Skeletal muscle cell (primary cell): ENCODE results near the gene CPAMD8.
"Not testable (repeated sequence)": the region's sequence is repeated elsewhere in the genome, so short reads cannot be mapped to it uniquely, and the experiment has no call there.

Source experiments
- DNase-seq: peaks from one replicate; pipeline ENCODE4 v3.0.0-alpha.2; 2010; ENCODE audit warnings: low read depth
- H3K4me3 ChIP-seq: 2 replicates; pipeline ENCODE4 v1.5.1; 2011; ENCODE audit warnings: low read depth, mild to moderate bottlenecking, control low read depth, low read length, moderate library complexity

The CPAMD8 gene

DNA sequence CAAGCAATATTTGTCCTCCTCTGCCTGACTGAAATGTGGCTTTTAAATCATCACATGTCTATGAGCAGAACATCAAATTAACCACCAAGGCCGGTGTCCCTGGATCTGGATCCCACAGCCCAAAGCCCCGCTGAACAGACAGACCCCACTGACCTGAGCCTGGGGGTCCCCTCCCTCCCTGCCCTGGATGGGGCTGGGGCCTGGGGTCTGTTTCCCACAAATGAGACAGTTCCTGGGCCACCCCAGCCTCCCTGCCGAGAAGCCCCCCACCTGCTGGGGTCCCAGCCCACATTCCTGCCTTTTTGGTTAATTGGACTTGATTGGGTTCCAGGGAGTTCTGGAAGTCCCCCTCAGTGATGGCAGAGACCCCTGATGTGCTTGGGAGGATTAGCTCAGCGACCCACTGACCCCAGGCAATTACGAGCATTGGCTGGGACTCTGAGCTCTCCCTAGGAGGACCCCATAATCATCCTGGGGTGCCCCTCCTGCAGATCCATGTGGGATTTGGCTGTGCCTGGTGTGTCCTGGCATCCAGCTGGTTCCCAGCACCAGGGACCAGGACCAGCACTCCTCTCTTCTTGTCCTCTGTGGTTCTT lies 19.4 kb upstream of the CPAMD8 start:
- no peak overlapping the region for H3K4me3 ChIP-seq
- no peak for DNase-seq

DNA sequence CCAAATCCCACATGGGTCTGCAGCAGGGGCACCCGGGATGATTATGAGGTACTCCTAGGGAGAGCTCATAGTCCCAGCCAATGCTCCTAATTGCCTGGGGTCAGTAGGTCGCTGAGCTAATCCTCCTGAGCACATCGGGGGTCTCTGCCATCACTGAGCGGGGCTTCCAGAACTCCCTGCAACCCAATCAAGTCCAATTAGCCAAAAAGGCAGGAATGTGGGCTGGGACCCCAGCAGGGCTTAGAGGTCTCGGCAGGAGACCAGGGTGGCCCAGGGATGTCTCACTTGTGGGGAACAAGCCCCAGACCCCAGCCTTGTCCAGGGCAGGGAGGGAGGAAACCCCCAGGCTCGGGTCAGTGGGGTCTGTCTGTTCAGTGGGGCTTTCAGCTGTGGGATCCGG lies 17.1 kb upstream of the CPAMD8 start:
- DNase-seq, result no peak
- H3K4me3 ChIP-seq, result no peak overlapping the region

DNA sequence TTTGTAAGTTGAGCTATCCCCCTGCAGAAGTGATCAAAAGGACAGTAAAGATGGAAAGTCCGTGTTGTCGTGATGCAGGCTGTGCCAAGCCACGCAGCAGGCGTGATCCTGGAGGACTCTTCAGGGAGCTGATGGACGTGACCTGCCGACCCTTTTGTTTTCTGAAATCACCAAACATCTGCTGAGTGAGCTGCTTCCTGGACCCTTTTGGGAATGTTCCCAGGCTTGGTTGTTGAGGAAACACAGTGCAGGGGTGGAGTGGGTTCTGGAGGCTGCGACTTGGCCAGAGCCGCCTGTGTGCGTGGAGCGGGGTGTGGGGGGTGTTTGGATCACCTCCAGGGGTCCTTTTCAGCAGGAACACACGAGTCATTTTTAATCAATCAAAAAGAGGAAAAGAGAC lies 15.4 kb upstream of the CPAMD8 start:
- no peak for DNase-seq
- no peak overlapping the region for H3K4me3 ChIP-seq

DNA sequence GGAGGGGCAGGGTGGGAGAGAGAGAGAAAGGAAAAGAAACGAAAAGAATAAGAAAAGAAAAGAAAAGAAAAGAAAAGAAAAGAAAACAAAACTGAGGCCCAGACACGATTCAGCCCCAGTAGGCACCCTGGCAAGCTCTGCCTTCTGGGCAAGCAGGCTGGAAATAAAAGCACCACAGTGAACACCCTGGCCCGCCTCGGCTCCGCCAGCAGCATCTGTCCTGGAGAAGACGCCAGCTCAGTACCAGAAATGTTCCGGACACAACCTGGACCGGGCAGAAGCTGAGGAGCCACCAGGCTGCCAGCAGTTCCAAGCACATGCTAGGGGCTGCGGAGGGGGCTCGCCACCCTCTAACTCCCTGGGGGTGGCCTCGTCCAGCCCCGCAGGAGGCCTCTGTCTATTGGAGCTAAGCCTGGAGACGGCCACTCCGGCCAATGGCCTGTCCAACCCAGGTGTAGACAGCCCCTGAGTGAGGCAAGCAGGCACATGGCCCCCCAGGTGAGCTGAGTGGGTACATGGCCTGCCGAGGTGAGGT lies 11.4 kb upstream of the CPAMD8 start:
- no peak for DNase-seq
- no peak overlapping the region for H3K4me3 ChIP-seq

DNA sequence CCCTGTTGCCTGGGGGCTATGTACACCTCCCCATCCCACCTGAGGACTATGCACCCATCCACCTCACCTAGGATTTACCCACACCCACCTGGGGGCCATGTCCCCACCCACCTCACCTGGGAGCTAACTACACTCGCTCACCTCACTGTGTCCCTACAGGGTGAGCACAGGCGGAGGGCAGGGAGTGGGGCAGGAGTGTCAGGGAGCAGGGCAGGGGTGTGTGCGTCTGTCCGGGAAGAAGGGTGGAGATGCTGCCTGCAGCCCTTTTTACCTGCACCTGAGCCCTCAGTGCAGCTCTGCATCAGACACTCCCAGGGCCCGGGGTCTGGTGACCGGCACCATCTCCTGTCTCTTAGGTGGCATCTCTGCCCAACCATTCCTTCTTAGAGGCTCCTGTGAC lies 10.6 kb upstream of the CPAMD8 start:
- DNase-seq, result no peak
- H3K4me3 ChIP-seq, result no peak overlapping the region

DNA sequence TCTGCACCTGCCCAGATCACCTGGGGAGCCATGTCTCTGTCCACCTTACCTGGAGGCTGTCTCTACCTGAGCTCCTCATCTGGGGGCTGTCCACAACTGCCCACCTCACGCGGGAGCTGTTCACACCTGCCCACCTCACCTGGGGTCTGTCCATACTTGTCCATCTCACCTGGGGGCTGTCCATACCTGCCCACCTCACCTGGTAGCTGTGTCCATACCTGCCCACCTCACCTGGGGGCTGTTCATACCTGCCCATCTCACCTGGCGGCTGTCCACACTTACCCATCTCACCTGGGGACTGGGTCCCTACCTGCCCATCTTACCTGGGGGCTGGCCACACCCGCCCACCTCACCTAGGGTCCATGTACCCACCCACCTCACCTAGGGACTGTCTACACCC lies 10.0 kb upstream of the CPAMD8 start:
- DNase-seq, result no peak
- H3K4me3 ChIP-seq, result no peak overlapping the region

DNA sequence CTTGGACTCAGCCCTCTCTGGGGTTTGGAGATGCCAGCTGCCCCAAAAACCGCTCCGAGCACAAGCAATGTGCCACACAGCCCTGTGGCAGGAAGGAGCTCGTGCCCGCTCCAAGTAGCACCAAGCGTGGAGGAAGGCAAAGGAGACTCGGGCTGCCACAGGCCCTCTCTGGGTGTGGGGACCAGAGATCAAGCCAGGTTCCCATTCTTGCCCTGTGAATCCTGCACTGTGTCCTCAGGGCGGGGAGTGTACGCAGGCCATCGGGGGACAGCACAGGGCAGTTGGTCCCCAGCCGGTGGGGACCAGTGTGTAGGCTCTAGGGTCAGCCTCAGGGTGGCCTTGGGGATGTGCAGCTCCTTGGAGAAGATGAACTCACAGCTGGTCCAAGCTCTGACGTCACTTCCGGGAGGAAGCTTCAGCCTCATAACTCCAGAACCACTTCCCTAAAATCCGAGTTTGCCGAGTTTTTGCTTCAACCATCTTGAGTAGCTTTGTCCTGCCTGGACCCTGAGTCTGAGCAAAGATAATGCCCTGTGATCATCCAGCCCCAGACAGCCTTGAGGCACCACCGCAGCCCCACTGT lies 9.3 kb upstream of the CPAMD8 start:
- DNase-seq, result no peak
- no peak overlapping the region for H3K4me3 ChIP-seq

DNA sequence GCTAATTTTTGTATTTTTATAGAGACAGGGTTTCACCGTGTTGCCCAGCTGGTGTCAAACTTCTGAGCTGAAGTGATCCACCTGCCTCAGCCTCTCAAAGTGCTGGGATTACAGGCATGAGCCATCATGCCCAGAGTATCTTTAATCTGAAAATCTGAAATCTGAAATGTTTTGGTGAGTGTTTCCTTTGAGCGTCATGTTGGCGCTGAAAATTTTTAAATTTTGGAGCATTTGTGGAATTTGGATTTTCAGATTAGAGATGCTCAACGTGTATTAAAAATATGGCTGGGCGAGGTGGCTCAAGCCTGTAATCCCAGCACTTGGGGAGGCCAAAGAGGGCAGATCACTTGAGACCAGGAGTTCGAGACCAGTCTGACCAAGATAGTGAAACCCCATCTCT lies 5.1 kb upstream of the CPAMD8 start:
- H3K4me3 ChIP-seq, result no peak overlapping the region
- no peak for DNase-seq

DNA sequence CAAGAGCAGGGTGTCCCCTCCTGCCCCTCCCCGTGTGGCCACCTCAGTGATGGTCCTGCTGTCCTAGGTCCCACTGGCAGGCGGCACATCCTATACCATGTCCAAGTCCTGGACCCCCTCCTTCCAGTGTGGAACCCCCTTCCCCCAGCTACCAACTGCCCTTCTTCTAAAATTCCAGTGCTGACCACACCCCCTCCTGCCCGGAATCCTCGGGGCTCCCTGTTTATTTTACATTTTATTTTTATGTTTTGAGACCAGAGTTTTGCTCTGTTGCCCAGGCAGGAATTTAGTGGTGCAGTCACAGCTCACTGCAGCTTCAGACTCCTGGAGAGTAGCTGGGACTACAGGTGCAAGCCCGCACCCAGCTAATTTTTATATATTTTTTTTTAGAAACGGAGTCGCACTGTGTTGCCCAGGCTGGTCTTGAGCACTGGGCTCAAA lies 945 bp upstream of the CPAMD8 start:
- H3K4me3 ChIP-seq, result no peak overlapping the region
- DNase-seq, result no peak

DNA sequence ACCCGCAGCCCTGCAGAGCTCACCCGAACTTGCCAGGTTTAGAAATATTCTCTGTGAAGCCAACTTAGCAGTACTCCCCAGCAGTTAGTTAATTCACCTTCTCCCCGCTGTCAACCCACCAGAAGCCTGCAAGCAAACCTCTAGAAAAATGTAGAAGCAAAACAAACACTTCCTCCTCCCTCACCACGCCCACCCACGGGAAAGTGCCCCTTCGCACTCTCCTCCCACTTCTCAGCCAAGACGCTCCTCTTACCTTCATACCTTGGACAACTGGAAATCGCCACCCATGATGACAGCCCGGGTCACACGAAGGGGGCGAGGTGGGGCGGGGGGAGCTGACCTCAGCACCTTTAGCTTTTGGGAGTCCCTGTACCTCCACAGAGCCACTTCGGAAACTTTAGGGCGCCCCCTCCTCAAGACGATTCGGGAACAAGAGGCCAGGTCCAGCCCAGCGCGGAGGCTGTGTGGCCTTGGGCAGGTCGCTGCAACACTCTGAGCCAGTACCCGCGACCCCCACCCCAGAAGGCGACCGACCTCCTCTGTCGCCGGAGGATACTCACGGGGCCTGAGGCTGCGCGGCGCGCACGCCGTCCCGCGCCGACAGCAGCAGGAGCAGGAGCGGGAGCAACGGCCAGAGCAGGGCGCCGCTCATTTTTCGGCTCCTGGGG lies 485 bp downstream of the CPAMD8 start:
- H3K4me3 ChIP-seq, result no peak overlapping the region
- DNase-seq, result no peak

DNA sequence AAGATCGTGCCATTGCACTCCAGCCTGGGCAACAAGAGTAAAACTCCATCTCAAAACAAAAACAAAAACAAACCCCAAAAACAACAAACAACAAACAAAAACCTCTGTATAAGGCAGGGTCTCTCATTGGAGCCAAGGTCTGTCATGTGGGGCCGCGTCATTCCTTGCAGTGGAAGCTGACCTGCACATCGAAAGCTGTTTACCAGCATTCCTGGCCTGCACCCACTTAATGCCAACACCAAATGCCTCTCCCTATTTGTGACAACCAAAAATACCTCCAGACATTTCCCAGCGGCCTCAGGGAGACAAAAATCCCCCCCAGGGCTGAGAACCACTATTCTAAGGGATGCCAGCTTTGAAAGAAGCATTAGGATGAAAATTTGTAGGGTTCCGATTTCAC lies 1.2 kb downstream of the CPAMD8 start:
- DNase-seq, result no peak
- H3K4me3 ChIP-seq, result no peak overlapping the region

DNA sequence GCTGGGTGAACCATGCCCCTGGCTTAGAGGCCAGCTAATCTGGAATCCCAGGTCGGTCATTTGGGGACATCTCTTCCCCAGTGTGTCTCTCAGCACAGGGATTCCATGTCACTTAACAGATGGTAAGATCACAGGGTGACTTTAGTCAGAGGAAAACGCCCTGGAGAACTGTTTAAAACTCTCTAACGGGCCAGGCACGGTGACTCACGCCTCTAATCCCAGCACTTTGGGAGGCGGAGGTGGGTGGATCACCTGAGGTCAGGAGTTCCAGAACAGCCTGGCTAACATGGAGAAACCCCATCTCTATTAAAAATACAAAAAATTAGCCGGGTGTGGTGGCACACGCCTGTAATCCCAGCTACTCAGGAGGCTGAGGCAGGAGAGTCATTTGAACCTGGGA lies 1.7 kb downstream of the CPAMD8 start:
- not testable (repeated sequence) for H3K4me3 ChIP-seq, DNase-seq

DNA sequence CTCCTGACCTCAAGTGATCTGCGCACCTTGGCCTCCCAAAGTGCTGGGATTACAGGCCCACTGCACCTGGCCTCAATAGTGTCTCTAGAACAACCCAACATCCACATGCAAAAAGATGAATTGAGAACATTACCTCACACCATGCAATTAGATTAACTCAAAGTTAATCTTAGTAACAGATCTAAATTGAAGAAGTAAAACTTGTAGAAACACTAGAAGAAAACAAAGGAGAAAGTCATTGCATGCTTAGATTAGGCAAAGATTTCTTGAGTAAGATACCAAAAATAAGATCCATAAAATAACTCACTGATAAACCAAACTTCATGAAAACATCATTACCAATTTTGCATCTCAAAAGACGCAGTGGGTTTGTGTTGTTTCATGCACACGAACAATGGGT lies 2.8 kb downstream of the CPAMD8 start:
- DNase-seq, result no peak
- no peak overlapping the region for H3K4me3 ChIP-seq

DNA sequence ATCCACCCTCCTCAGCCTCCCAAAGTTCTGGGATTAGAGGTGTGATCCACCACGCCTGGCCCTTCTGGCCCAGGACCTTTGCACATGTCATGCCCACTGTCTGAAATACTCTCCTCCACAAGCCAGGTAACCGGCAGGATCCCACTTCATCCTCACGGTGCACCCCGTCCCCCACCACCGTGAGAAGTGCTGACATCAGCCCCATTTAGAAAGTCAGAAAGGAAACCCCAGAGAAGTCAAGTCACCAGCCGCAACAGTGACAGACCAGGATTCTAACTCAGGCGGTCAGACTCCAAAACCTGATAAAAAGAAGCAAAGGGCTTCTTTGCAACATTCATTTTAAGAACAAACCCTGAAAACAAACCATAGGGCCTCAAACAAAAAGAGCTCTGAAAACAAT lies 3.9 kb downstream of the CPAMD8 start:
- no peak overlapping the region for H3K4me3 ChIP-seq
- no peak for DNase-seq

DNA sequence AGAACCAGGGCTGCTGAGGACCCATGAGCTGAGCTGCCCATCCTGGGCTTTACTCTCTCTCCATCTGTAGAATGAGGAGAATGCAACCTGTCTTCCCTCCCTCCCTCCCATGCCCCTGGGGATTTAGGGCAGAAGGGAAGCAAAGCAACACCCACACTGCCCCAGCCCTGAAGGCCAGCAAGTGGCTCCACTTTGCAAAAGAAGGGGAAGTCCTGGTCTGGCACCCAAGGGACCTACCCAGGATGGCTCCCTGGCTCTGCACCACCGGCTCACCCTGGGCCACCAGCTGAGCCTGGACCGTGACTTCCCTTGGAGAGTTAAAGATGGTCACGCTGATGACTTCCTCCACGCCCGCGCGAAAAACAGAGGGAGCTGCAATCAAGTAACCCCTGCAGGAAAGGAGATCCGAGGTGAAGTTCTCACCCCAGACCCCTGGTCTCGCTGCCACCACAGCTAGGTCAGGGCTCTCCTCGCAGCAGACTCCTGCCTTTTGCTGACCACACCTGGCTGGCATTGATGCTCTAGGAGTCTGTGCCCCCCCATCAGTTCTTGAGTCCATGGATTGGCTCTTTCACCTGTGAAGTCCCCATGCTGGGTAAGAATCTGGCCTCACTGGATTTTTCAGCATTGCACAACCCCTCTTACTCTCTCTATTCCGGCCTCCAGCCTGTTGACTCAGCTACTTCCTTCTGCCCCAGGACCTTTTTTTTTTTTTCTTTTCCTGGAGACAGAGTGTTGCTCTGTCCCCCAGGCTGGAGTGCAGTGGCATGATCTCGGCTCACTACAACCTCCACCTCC lies 4.6 kb downstream of the CPAMD8 start:
- no peak overlapping the region for H3K4me3 ChIP-seq
- DNase-seq, result no peak

DNA sequence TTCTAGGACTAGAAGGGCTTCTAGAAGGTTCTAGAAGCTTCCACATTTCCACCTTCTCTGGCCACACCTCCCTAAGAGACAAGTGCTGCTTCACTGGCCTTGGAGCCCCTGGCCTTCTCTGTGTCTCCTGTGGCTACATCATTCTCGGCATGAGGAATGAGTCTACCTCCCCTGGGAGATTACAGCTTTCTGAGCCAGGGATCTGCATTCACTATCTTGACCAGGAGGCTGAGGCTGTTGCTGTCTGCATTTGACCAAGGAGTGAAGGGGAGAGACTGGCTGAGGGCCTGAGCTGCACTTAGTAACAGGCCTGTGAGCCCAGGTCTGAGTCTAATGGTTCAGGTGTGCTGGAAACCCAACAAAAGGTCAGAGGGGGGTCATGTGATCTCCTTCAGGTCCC lies 5.3 kb downstream of the CPAMD8 start:
- DNase-seq, result no peak
- no peak overlapping the region for H3K4me3 ChIP-seq

DNA sequence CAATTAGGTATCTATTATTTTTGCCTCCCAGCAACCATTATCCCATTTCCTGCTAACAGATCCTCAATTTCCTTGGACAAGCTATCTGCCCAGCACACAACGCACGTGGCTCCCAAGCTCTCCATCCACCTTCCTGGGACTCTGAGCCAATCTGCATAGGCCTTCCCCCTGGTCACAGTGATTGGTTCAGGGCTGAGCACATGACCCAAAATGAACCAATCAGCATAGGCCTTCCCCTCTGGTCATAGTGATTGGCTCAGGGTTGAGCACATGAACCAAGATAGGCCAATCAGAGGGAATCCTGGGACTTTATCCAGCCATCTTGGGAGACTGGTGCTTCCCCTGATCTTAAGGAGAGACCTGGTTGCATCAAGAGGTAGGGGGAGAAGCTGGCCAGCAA lies 5.8 kb downstream of the CPAMD8 start:
- no peak for DNase-seq
- no peak overlapping the region for H3K4me3 ChIP-seq

DNA sequence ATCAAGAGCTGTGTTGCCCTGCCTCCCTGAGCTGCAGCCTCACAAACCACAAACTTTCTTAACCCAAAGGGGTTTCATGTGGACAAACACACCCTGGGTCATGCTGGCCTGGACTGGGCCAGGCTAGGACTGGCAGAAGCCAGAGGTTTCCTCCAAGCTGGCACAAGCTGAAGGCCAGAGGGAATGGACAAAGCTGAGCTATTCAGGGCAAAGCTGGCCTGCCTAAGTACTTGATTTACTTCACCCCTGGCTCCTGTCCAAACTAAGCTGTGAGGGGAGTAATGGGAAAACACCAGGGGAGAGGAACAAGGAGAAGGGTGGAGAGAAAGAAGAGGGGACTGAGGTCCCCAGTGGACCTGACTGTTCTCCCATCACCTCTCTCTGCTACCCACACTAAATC lies 6.2 kb downstream of the CPAMD8 start:
- H3K4me3 ChIP-seq, result no peak overlapping the region

DNA sequence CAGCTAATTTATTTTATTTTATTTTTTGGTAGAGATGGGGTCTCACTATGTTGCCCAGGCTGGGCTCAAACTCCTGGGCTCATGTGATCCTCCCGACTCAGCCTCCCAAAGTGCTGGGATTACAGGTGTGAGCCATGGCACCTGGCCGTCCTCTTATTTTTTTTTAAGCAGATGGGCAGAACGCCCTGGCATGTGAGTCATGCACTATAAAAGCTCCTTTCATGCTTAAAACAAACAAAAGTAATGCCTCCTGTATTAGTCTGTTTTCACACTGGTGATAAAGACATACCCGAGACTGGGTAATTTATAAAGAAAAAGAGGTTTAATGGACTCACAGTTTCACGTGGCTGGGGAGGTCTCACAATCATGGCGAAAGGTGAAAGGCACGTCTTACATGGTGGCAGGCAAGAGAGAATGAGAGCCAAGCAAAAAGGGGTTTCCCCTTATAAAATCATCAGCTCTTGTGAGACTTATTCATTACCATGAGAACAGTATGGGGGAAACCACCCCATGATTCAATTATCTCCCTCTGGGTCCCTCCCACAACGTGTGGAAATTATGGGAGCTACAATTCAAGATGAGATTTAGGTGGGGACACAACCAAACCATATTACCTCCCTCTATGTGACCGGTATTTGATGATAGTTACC lies 12.3 kb downstream of the CPAMD8 start:
- not testable (repeated sequence) for DNase-seq

More for the DNA sequence above, 6.2 kb downstream of the CPAMD8 start:
- DNase-seq, result no peak

DNA sequence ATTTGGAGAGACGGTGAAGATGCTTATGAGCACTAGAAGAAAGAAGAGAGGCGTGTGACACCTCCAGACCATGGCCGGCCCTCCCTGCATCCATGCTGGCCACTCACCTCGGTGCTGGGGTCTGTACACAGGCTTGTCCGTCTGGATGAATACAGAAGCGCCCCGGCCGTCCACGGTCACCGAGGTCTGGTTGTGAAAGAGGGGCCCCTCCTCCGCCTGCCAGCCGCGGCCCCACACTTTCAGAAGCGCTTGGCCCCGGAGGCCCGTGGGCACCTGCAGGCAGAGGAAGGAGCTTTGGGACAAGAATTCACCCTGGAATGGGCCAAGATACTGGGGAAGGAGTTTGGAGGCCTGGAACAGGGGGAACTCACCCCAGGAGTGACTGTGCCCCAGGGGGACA lies 15.1 kb downstream of the CPAMD8 start:
- DNase-seq, result no peak
- no peak overlapping the region for H3K4me3 ChIP-seq

More for the DNA sequence above, 12.3 kb downstream of the CPAMD8 start:
- not testable (repeated sequence) for H3K4me3 ChIP-seq
